Thyroid gland (tissue), 4 donors: ENCODE data around the gene LNX1. TPM values are rescaled to one million over a fixed set of nuclear protein-coding genes. Genes with fewer than 3 reads are reported as not detected.

Experiments
- DNase-seq, 2 donors: peaks; one replicate each; pipeline ENCODE4 v3.0.0-alpha.2; 2019
- H3K27ac ChIP-seq, 3 donors: fragments of 200-600 bp; sonication (generic); 1 replicate in 2 of 3; 2 replicates in 1 of 3; pipeline ENCODE4 v1.5.1; 2016 to 2019; ENCODE audit warnings: mild to moderate bottlenecking in 1 of 3, moderate library complexity in 1 of 3
- H3K27me3 ChIP-seq: fragments of 200-600 bp; sonication (generic); one replicate; pipeline ENCODE4 v1.5.1; 2019
- H3K36me3 ChIP-seq, 2 donors: fragments of 200-600 bp; sonication (generic); one replicate each; pipeline ENCODE4 v1.5.1; 2016 to 2019
- H3K4me1 ChIP-seq, 2 donors: fragments of 200-600 bp; sonication (generic); one replicate each; pipeline ENCODE4 v1.5.1; 2017 to 2019
- H3K4me3 ChIP-seq, 3 donors: fragments of 200-600 bp; sonication (generic); replicated peaks in 1 of 3; 1 replicate in 2 of 3; 2 replicates in 1 of 3; pipeline ENCODE4 v1.5.1; 2016; ENCODE audit warnings: mild to moderate bottlenecking in 1 of 3
- H3K9me3 ChIP-seq: fragments of 200-600 bp; sonication (generic); one replicate; pipeline ENCODE4 v1.5.1; 2017
- POLR2A ChIP-seq, 2 donors: fragments of 450-650 bp; IDR thresholded peaks; one replicate each; pipeline ENCODE4 v1.6.1; 2017; ENCODE audit warnings: antibody characterized with exemption in 2 of 2, mild to moderate bottlenecking in 2 of 2, moderate library complexity in 1 of 2
- WGBS, 2 donors: methylation state at CpG; one replicate each; pipeline ENCODE4 v1.1.5; 2017; 5-methylcytosine and 5-hydroxymethylcytosine counted together
- intact Hi-C: fragments of 100-400 bp; cut with DNase I; formaldehyde crosslinking; loops from one replicate; pipeline ENCODE4 v1.15.1; 2023
- total RNA-seq, 4 donors: library from RNA; depleted of rRNA; stranded (reverse); fragments of >200 nt; gene quantifications; one replicate each; pipeline ENCODE4 v1.2.3, GENCODE V29; 2016
- TF ChIP-seq, protein P1 (sequence below), 6 experiments: fragments of 200-600 bp in 3 of 6; fragments of 450-650 bp in 3 of 6; sonication (generic) in 3 of 6; IDR thresholded peaks; one replicate each; pipeline ENCODE4 v1.5.1; 2016 to 2019; ENCODE audit warnings: antibody characterized with exemption in 6 of 6, mild to moderate bottlenecking in 2 of 6, inconsistent platforms in 1 of 6, moderate library complexity in 1 of 6

Gene LNX1
- total RNA-seq, 4 donors from 2014 or later: 34.3 to 63.8 (median 43.3) TPM

- H3K4me3 ChIP-seq: no peak overlapping the region
- intact Hi-C loops: no loop called here
- no peaks in the 10 kb centered on the region for H3K36me3 ChIP-seq
- no peak for DNase-seq
- TF ChIP-seq, protein P1, sequence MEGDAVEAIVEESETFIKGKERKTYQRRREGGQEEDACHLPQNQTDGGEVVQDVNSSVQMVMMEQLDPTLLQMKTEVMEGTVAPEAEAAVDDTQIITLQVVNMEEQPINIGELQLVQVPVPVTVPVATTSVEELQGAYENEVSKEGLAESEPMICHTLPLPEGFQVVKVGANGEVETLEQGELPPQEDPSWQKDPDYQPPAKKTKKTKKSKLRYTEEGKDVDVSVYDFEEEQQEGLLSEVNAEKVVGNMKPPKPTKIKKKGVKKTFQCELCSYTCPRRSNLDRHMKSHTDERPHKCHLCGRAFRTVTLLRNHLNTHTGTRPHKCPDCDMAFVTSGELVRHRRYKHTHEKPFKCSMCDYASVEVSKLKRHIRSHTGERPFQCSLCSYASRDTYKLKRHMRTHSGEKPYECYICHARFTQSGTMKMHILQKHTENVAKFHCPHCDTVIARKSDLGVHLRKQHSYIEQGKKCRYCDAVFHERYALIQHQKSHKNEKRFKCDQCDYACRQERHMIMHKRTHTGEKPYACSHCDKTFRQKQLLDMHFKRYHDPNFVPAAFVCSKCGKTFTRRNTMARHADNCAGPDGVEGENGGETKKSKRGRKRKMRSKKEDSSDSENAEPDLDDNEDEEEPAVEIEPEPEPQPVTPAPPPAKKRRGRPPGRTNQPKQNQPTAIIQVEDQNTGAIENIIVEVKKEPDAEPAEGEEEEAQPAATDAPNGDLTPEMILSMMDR (IDR thresholded peaks at IDR 0.05): no peak
- no peak for TF ChIP-seq POLR2A (IDR thresholded peaks at IDR 0.05)
- no peaks in the 10 kb centered on the region for H3K27me3 ChIP-seq
- peak overlapping the region in 1 of 3 donors; percentile 31 for H3K27ac ChIP-seq
- 85 to 94% methylated on average over 4 of the region's 4 CpGs for WGBS, 2 donors
- H3K4me1 ChIP-seq: peaks cover 14 to 31% of the 10 kb centered on the region in 2 donors
- no peaks in the 10 kb centered on the region for H3K9me3 ChIP-seq
Observed at GRCh38 chr4:53598483-53598882, 7.2 kb upstream of the LNX1 start.

DNA sequence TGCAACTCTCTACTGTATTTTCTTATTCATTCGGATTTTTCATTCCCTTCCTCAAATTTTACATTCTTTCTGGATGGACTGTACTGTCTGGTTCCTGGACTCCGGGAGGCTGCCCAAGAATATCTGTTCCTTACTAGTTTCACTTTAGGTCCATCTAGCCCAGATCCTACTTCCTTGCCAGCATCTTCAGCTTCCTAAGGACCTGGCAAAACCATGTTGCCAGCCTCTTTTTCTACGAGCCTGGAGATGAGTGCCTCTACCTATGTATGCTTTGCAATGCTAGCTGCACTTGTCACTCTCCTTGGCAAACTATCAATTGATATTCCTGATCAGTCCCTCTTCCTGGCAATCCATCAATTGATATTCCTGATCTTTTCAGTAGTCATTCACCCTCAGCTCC is 5.6 kb upstream of the LNX1 start:
- DNase-seq: no peak
- Histone ChIP-seq H3K4me3 (no peak overlapping the region), H3K9me3 (no peaks in the 10 kb centered on the region), H3K36me3 (no peaks in the 10 kb centered on the region), H3K4me1 (peaks cover 21 to 45% of the 10 kb centered on the region in 2 donors), H3K27ac (no peak overlapping the region), H3K27me3 (no peaks in the 10 kb centered on the region)
- intact Hi-C loops: no loop called here
- TF ChIP-seq, protein P1 (IDR thresholded peaks at IDR 0.05): no peak
- TF ChIP-seq POLR2A (IDR thresholded peaks at IDR 0.05): no peak
- WGBS, 2 donors: 74 to 83% methylated on average over 3 of the region's 3 CpGs

GRCh38 chr4:53595834-53596233 is 4.5 kb upstream of the LNX1 start:
- H3K4me3 ChIP-seq: no peak overlapping the region
- H3K27me3 ChIP-seq: no peaks in the 10 kb centered on the region
- TF ChIP-seq, protein P1 (IDR thresholded peaks at IDR 0.05): no peak
- no peak for TF ChIP-seq POLR2A (IDR thresholded peaks at IDR 0.05)
- intact Hi-C loops: no loop called here
- WGBS, 2 donors: 90 to 91% methylated on average over 2 of the region's 2 CpGs
- H3K9me3 ChIP-seq: no peaks in the 10 kb centered on the region
- DNase-seq: no peak
- H3K4me1 ChIP-seq: peaks cover 19 to 41% of the 10 kb centered on the region in 2 donors
- H3K27ac ChIP-seq: no peak overlapping the region
- no peaks in the 10 kb centered on the region for H3K36me3 ChIP-seq

DNA sequence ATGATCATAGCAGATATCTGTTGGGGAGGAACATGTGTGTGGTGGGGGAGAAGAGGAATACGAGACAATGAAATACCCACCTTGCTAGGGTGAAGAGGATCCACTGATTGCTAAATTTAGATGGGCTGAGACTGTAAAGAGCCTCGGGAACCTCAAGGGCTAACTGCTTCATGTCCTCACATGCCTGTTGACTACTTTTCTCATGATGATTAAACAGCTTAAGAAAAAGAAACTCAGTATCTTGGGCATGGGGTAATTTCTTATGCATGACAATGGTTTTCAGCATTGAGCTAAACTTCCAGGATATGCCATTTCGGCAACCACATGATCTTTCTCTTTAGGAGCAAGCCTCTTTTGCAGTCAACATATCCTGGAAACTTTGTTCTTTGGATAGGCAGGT is 3.9 kb upstream of the LNX1 start:
- 79 to 85% methylated on average over 3 of the region's 3 CpGs for WGBS, 2 donors

DNA sequence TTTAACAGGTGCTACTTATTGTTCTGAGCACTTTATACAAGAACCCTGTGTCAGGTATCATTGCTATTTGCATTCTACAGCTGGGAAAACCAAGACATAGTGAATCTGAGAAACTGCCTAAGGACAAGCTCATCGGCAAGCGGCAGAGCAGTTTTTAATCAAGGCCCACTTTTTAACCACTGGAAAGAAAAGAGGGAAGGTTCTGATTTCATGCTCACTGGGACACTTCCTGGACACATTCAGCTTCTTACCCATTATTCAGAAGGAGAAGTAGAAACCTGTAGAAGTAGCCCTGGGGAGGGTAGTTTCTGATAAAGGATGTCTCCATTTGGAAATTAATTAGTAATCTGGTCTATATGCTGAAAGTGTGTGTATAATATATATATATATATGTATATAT is 2.5 kb upstream of the LNX1 start:
- no peaks in the 10 kb centered on the region for H3K9me3 ChIP-seq
- peak overlapping the region; percentile 79 to 89 (median 84) for H3K27ac ChIP-seq
- intact Hi-C loops: no loop called here
- H3K36me3 ChIP-seq: no peaks in the 10 kb centered on the region
- no peak for DNase-seq
- WGBS, 2 donors: 84 to 89% methylated on average over 2 of the region's 2 CpGs
- no peak overlapping the region for H3K4me3 ChIP-seq
- peaks cover 27 to 43% of the 10 kb centered on the region in 2 donors for H3K4me1 ChIP-seq
- TF ChIP-seq, protein P1 (IDR thresholded peaks at IDR 0.05): no peak
- TF ChIP-seq POLR2A (IDR thresholded peaks at IDR 0.05): no peak
- H3K27me3 ChIP-seq: no peaks in the 10 kb centered on the region

More for the DNA sequence above, 3.9 kb upstream of the LNX1 start:
- H3K9me3 ChIP-seq: no peaks in the 10 kb centered on the region
- no peak overlapping the region for H3K4me3 ChIP-seq
- no peak for TF ChIP-seq POLR2A (IDR thresholded peaks at IDR 0.05)
- TF ChIP-seq, protein P1 (IDR thresholded peaks at IDR 0.05): no peak
- H3K27ac ChIP-seq: no peak overlapping the region
- intact Hi-C loops: no loop called here
- no peaks in the 10 kb centered on the region for H3K36me3 ChIP-seq
- H3K4me1 ChIP-seq: peaks cover 19 to 41% of the 10 kb centered on the region in 2 donors
- DNase-seq: no peak
- H3K27me3 ChIP-seq: no peaks in the 10 kb centered on the region
